LHCN-M2 (cell line): ENCODE data around the gene OR1A2. TPM values are rescaled to one million over a fixed set of nuclear protein-coding genes. Genes with fewer than 3 reads are reported as not detected.
"Not testable (repeated sequence)": the region's sequence is repeated elsewhere in the genome, so short reads cannot be mapped to it uniquely, and the experiment has no call there.

Experiments
- DNase-seq: peaks from one replicate; pipeline ENCODE4 v3.0.0-alpha.2; 2012; ENCODE audit warnings: low read depth
- polyA plus RNA-seq: library from polyadenylated mRNA; unstranded; fragments of >200 nt; gene quantifications from one replicate; pipeline ENCODE4 v1.2.1, GENCODE V29; 2012; ENCODE audit warnings: missing spikeins
- total RNA-seq: library from RNA; depleted of rRNA; stranded (reverse); fragments of >200 nt; gene quantifications from 2 replicates; pipeline ENCODE4 v1.2.3, GENCODE V29; 2014; rRNA removed

OR1A2 gene
- not detected in 2 replicates for total RNA-seq
- polyA plus RNA-seq: not detected

GRCh38 chr17:3197219-3197618 lies at the start of gene OR1A2:
OR1A2 (plus strand) TSS chr17:3197519; CDS start chr17:3197519, 0 bp downstream.
- no peak for DNase-seq

- no peak for DNase-seq
Observed at GRCh38 chr17:3157218-3157617, 40.1 kb upstream of the OR1A2 start.

- no peak for DNase-seq
Observed at GRCh38 chr17:3167574-3167973, 29.7 kb upstream of the OR1A2 start.

GRCh38 chr17:3189961-3190360 lies 7.4 kb upstream of the OR1A2 start:
- DNase-seq: no peak

GRCh38 chr17:3207367-3207766 lies 10.0 kb downstream of the OR1A2 start, which contains the start of gene OR1A1:
OR1A1 (plus strand) TSS chr17:3207667; CDS start chr17:3215621, 7,954 bp downstream.
- DNase-seq: no peak

GRCh38 chr17:3208484-3208883 lies 11.2 kb downstream of the OR1A2 start:
- no peak for DNase-seq

- no peak for DNase-seq
Observed at GRCh38 chr17:3213001-3213400, 15.7 kb downstream of the OR1A2 start.

GRCh38 chr17:3213587-3213986 lies 16.3 kb downstream of the OR1A2 start:
- no peak for DNase-seq

GRCh38 chr17:3219978-3220377 lies 22.7 kb downstream of the OR1A2 start:
- not testable (repeated sequence) for DNase-seq

GRCh38 chr17:3221850-3222249 lies 24.5 kb downstream of the OR1A2 start:
- no peak for DNase-seq

- DNase-seq: no peak
Observed at GRCh38 chr17:3222505-3222904, 25.2 kb downstream of the OR1A2 start.

GRCh38 chr17:3224721-3225352 lies 27.5 kb downstream of the OR1A2 start:
- DNase-seq: not testable (repeated sequence)

- DNase-seq: not testable (repeated sequence)
Observed at GRCh38 chr17:3232300-3232699, 35.0 kb downstream of the OR1A2 start.

- not testable (repeated sequence) for DNase-seq
Observed at GRCh38 chr17:3238685-3239084, 41.4 kb downstream of the OR1A2 start.

GRCh38 chr17:3241044-3241443 lies 43.7 kb downstream of the OR1A2 start:
- not testable (repeated sequence) for DNase-seq

GRCh38 chr17:3244841-3245240 lies 47.5 kb downstream of the OR1A2 start:
- DNase-seq: not testable (repeated sequence)

Other genes starting within 250 kb of the OR1A2 start
- gene OR1D5, start 133.9 kb upstream of the OR1A2 start, total RNA-seq: not detected in 2 replicates
- gene OR1D2, start 93.1 kb upstream of the OR1A2 start, total RNA-seq: not detected in 2 replicates
- not detected in 2 replicates for gene OR1G1, start 70.0 kb upstream of the OR1A2 start, total RNA-seq
- not detected in 2 replicates for gene OR1A1, start 10.1 kb downstream of the OR1A2 start, total RNA-seq
- not detected in 2 replicates for gene OR3A1, start 100.8 kb downstream of the OR1A2 start, total RNA-seq
- gene OR3A2, start 188.8 kb downstream of the OR1A2 start, total RNA-seq: not detected in 2 replicates
- not detected in 2 replicates for gene OR1E1, start 200.9 kb downstream of the OR1A2 start, total RNA-seq
- not detected in 2 replicates for gene OR3A3, start 213.9 kb downstream of the OR1A2 start, total RNA-seq
- gene OR1E2, start 236.3 kb downstream of the OR1A2 start, total RNA-seq: not detected in 2 replicates